Activated B cell treated with CpG ODN at 0.5 μM for 24 hours (primary cell): ENCODE measurements around the gene CRYL1. TPM values are rescaled to one million over a fixed set of nuclear protein-coding genes. Genes with fewer than 3 reads are reported as not detected.

Source experiments
- ATAC-seq: fragments of 200-7000 bp; cut with Tn5 transposase; one replicate; pipeline ENCODE4 v1.10.0; 2021; ENCODE audit warnings: low read depth, mild to moderate bottlenecking, moderate library complexity
- CTCF ChIA-PET: fragments of 350-600 bp; sonication (Branson Sonifier 250); formaldehyde crosslinking; loops from one replicate; lab custom pipeline; 2021; ENCODE audit warnings: antibody characterized with exemption; lab: Charles Lee
- POLR2A ChIA-PET: fragments of 350-600 bp; sonication (Branson Sonifier 250); formaldehyde crosslinking; loops from one replicate; lab custom pipeline; 2021; ENCODE audit warnings: antibody characterized with exemption; lab: Charles Lee
- DNase-seq: peaks from one replicate; pipeline ENCODE4 v3.0.0; 2022
- H3K27ac Mint-ChIP-seq: one replicate; pipeline ENCODE4 v1.8.0; 2020; ENCODE audit warnings: mixed read lengths
- H3K27me3 Mint-ChIP-seq: one replicate; pipeline ENCODE4 v1.8.0; 2021; ENCODE audit warnings: mixed read lengths
- H3K36me3 Mint-ChIP-seq: one replicate; pipeline ENCODE4 v1.8.0; 2021; ENCODE audit warnings: low read depth, mixed read lengths
- H3K4me1 Mint-ChIP-seq: one replicate; pipeline ENCODE4 v1.8.0; 2021; ENCODE audit warnings: mixed read lengths
- H3K4me3 Mint-ChIP-seq: one replicate; pipeline ENCODE4 v1.8.0; 2020; ENCODE audit warnings: mild to moderate bottlenecking, mixed read lengths
- H3K9me3 Mint-ChIP-seq: one replicate; pipeline ENCODE4 v1.8.0; 2020; ENCODE audit warnings: mixed read lengths
- intact Hi-C: fragments of 100-400 bp; cut with micrococcal nuclease; formaldehyde crosslinking; loops from one replicate; pipeline ENCODE4 v1.15.1; 2024
- total RNA-seq: library from RNA; stranded (reverse); gene quantifications from 2 replicates; pipeline ENCODE4 v1.2.3, GENCODE V29; 2022
- TF ChIP-seq, protein P1 (sequence below): fragments of 200-600 bp; IDR thresholded peaks from one replicate; pipeline ENCODE4 v1.8.0; 2022; ENCODE audit warnings: antibody characterized with exemption, mild to moderate bottlenecking

Gene CRYL1
- total RNA-seq, 1 donor from 2014 or later, result 9.6 TPM

DNA sequence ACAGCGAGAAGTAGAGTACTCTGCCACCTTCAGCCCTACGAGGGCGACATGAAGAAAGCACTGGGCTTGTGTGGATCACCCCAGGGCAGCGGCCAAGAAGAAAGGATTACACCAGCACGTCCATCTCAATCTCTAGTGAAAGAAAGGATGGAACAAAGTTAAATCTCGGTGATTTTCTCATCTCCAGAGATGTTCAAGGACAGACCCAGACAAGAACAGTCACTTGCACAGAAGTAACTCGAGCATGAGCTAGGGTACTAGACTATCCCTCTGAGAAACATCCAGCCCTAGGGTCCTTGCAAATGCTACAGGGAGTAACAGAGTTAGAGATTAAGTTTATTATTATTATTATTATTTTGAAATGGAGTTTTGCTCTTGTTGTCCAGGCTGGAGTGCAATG, 106.7 kb downstream of the CRYL1 start:
- no peak overlapping the region for H3K27ac Mint-ChIP-seq
- DNase-seq (no peak), ATAC-seq (no peak)
- ChIA-PET POLR2A (no interaction called here), CTCF (no interaction called here)
- H3K27me3 Mint-ChIP-seq, result no peaks in the 10 kb centered on the region
- intact Hi-C loops, result no loop called here
- H3K9me3 Mint-ChIP-seq, result peaks cover 2% of the 10 kb centered on the region
- H3K36me3 Mint-ChIP-seq, result peaks cover 4% of the 10 kb centered on the region
- no peak overlapping the region for H3K4me3 Mint-ChIP-seq
- H3K4me1 Mint-ChIP-seq, result peaks cover 2% of the 10 kb centered on the region
- TF ChIP-seq, protein P1, sequence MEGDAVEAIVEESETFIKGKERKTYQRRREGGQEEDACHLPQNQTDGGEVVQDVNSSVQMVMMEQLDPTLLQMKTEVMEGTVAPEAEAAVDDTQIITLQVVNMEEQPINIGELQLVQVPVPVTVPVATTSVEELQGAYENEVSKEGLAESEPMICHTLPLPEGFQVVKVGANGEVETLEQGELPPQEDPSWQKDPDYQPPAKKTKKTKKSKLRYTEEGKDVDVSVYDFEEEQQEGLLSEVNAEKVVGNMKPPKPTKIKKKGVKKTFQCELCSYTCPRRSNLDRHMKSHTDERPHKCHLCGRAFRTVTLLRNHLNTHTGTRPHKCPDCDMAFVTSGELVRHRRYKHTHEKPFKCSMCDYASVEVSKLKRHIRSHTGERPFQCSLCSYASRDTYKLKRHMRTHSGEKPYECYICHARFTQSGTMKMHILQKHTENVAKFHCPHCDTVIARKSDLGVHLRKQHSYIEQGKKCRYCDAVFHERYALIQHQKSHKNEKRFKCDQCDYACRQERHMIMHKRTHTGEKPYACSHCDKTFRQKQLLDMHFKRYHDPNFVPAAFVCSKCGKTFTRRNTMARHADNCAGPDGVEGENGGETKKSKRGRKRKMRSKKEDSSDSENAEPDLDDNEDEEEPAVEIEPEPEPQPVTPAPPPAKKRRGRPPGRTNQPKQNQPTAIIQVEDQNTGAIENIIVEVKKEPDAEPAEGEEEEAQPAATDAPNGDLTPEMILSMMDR, result no peak

DNA sequence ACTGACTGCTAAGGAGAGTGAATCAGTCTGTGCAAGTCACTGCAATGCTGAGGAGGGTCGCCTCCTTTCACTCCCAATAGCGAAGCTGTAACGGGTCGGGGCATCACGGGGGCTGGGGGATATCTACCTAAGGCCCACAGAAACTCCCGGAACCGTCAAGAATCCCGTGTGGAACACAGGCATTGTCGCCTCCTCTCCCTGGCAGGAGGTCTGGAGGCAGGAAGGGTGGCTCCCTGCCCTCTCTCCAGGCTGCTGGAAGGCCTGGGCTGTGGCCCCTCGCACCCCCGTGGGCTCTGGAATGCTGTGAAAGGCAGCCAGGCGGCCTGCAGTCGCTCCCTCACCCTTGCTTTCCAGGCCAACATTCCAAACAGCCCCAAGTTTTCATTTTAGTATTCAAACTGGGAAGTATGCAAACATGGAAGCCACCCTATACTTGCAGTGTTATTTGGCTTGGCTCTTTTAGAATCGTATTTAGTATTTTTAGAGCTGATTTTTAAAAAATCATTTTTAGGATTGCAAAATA, 109.4 kb downstream of the CRYL1 start:
- H3K9me3 Mint-ChIP-seq, result peaks cover 2% of the 10 kb centered on the region
- TF ChIP-seq, protein P1, result no peak
- no peak for DNase-seq
- H3K4me3 Mint-ChIP-seq, result no peak overlapping the region
- POLR2A ChIA-PET, result no interaction called here
- CTCF ChIA-PET, result no interaction called here
- ATAC-seq, result no peak
- H3K4me1 Mint-ChIP-seq, result peaks cover 10% of the 10 kb centered on the region
- no peaks in the 10 kb centered on the region for H3K27me3 Mint-ChIP-seq
- H3K27ac Mint-ChIP-seq, result no peak overlapping the region
- intact Hi-C loops, result no loop called here
- H3K36me3 Mint-ChIP-seq, result peaks cover 4% of the 10 kb centered on the region

DNA sequence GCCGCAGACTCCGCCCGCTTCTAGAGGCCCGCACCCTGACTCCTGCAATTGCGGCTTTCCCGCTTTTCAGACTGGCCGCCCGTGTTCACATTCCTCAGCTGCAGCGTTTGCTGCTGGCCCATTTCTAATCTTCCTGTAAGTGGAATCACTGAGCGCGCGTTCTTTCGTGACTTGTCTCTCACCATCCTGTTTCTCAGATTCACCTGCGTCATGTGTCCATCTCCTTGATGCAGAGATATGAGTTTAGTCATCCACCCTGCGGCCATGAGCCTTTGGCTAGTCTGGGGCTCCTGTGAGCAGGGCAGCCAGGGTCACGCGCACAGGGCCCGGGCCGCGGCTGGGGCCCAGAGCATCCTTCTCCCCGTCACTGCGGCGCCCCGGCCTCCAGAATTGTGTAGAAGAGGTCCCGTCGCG, 110.0 kb downstream of the CRYL1 start:
- ChIA-PET CTCF (no interaction called here), POLR2A (no interaction called here)
- TF ChIP-seq, protein P1, result no peak
- peaks cover 2% of the 10 kb centered on the region for H3K9me3 Mint-ChIP-seq
- H3K27me3 Mint-ChIP-seq, result no peaks in the 10 kb centered on the region
- ATAC-seq (no peak), DNase-seq (no peak)
- H3K27ac Mint-ChIP-seq, result no peak overlapping the region
- H3K4me3 Mint-ChIP-seq, result no peak overlapping the region
- H3K4me1 Mint-ChIP-seq, result peaks cover 10% of the 10 kb centered on the region
- intact Hi-C loops, result no loop called here
- H3K36me3 Mint-ChIP-seq, result peaks cover 4% of the 10 kb centered on the region

DNA sequence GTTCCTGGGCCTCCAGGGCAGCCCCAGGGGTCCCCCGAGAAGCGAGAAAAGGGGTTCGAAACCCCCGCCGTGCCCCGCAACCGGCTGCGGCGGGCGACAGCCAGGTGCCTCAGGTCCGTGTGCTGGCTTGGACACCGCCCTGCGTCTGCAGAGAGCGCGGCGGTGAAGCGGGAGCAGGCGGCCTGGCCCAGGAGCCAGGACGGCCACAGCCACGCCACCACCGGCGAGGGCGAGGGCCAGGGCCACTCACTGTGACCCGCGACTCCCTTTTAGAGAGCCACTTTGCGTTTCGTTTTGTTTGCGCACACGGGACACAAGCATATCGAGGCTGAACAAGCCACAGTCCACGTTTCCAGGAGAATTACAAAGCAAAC, 110.4 kb downstream of the CRYL1 start:
- H3K27me3 Mint-ChIP-seq, result no peaks in the 10 kb centered on the region
- peaks cover 4% of the 10 kb centered on the region for H3K36me3 Mint-ChIP-seq
- no peak overlapping the region for H3K27ac Mint-ChIP-seq
- POLR2A ChIA-PET, result no interaction called here
- H3K4me3 Mint-ChIP-seq, result no peak overlapping the region
- peaks cover 2% of the 10 kb centered on the region for H3K9me3 Mint-ChIP-seq
- ATAC-seq (no peak), DNase-seq (no peak)
- TF ChIP-seq, protein P1, result no peak
- CTCF ChIA-PET, result no interaction called here
- intact Hi-C loops, result no loop called here
- peaks cover 10% of the 10 kb centered on the region for H3K4me1 Mint-ChIP-seq

DNA sequence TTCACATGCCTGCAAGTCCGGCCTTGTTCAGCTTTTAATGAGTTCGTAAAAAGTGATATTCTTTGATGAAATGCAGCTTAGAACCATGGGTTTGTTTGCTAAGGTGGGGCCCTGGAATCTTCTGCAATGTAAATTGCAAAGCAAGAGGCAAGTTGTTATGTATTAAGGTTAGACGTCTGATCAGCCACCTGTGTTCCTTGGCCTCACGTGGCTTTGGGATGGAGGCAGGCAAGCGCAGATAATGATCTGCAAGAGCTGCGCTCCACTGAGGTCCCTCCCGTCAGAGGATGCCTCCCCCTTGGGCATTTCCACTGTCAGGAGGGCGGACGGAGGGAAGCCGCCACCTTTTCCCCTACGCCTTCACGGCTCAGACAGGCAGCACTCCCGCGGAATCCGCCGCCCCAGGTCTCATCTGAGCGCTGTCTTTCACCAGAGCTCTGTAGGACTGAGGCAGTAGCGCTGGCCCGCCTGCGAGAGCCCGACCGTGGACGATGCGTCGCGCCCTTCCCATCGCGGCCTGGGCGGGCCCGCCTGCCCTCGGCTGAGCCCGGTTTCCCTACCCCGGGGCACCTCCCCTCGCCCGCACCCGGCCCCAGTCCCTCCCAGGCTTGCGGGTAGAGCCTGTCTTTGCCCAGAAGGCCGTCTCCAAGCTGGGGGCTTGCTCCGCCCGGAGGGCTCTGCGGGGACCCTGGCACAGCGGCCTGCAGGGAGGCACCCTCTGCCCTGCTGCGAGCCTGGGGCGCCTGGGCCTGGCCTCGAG, 110.9 kb downstream of the CRYL1 start:
- CTCF ChIA-PET, result no interaction called here
- H3K27me3 Mint-ChIP-seq, result no peaks in the 10 kb centered on the region
- H3K9me3 Mint-ChIP-seq, result peaks cover 2% of the 10 kb centered on the region
- peaks cover 4% of the 10 kb centered on the region for H3K36me3 Mint-ChIP-seq
- DNase-seq (no peak), ATAC-seq (no peak)
- TF ChIP-seq, protein P1, result no peak
- no peak overlapping the region for H3K4me3 Mint-ChIP-seq
- POLR2A ChIA-PET, result no interaction called here
- H3K27ac Mint-ChIP-seq, result no peak overlapping the region
- intact Hi-C loops, result no loop called here
- H3K4me1 Mint-ChIP-seq, result peaks cover 10% of the 10 kb centered on the region
